ENCODE results near the gene AMACR. TPM values are rescaled to one million over a fixed set of nuclear protein-coding genes. Genes with fewer than 3 reads are reported as not detected.
A peak's percentile ranks its signal among the peaks of the same experiment; 100 is the strongest.

The AMACR gene
- total and polyA plus RNA-seq, 2 of the 8 experiments (the other 6 are each of a cell fraction or from before 2014, with no cell fraction given): 9.1 to 12.6 TPM

DNA sequence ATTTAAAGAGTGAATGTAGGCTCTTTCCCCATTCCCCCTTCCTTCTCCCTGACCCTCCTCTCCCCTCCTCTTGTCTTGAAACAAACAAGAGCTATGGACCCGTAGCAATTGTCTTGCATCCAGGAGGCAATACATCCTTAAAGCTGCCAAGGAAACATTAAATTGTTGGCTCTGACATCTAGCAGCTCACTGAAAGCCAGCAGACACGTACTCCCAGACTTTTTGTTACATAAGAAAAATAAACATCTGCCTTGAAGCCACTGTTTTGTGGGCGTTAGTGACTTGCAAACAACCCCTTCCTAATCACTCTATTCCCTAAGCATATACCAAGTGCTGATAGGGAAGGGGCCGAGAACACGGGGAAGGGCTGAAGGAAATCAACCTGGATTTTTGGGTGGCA, 32.0 kb downstream of the AMACR start:
- H3K18ac ChIP-seq (ENCODE audit: extremely low read depth, low read length): no peak overlapping the region
- DNase-seq (ENCODE audit: low read depth in 1 of 2, low spot score in 2 of 2) (no peak), FAIRE-seq (no peak)
- no peak overlapping the region for H2BK5ac ChIP-seq (ENCODE audit: low read depth, low read length)
- H2BK12ac ChIP-seq (ENCODE audit: low read depth, low read length): no peak overlapping the region
- H3K4me3 ChIP-seq (ENCODE audit: extremely low read depth in 1 of 4, insufficient read depth in 2 of 4, low read depth in 3 of 4, low read length in 4 of 4): no peak overlapping the region
- H2AK5ac ChIP-seq (ENCODE audit: low read depth, low read length): no peak overlapping the region
- CTCF ChIA-PET (ENCODE audit: partially characterized antibody): interaction anchor here (1.0 to 1.9 kb wide), 3 partner anchors 21 to 436 kb away, joined by 3 to 6 read pairs (median 4); partner anchors contain the start of gene RXFP3
- no peak overlapping the region for H4K91ac ChIP-seq (replicated peaks; ENCODE audit: insufficient read length, low read length)
- peaks cover 0 to 18% (median 6%) of the 10 kb centered on the region in 4 experiments; a peak in 2 of 7 replicates for H3K4me1 ChIP-seq (replicated peaks in 1 of 4; ENCODE audit: control insufficient read depth in 3 of 4, insufficient read depth in 4 of 4, low read length in 3 of 4)
- no peak overlapping the region for H4K5ac ChIP-seq (ENCODE audit: insufficient read length, low read depth, low read length)
- H3K4me2 ChIP-seq (ENCODE audit: insufficient read depth in 1 of 2, low read depth in 2 of 2, low read length in 2 of 2): no peak overlapping the region
- no peak overlapping the region for H4K8ac ChIP-seq (ENCODE audit: extremely low read depth, insufficient read depth, low read length)
- H3K36me3 ChIP-seq (ENCODE audit: control insufficient read depth in 2 of 4, insufficient read depth in 4 of 4, low read length in 3 of 4): no peaks in the 10 kb centered on the region
- H2BK20ac ChIP-seq (ENCODE audit: low read length): no peak overlapping the region
- H3K23ac ChIP-seq (ENCODE audit: insufficient read length): no peak overlapping the region
- 87% methylated on average over 5 of the region's 5 CpGs; no CpG with 5 or more reads in 1 of the 2 experiments for WGBS, 2 experiments (ENCODE audit: extremely low coverage in 1 of 2, insufficient coverage in 1 of 2, insufficient read length in 1 of 2, insufficient replicate concordance in 2 of 2, low coverage in 1 of 2, low lambda C conversion rate in 2 of 2, missing lambda C conversion rate in 1 of 2)
- no peak overlapping the region for H3K27ac ChIP-seq (ENCODE audit: low read depth, low read length)
- H4K20me1 ChIP-seq (replicated peaks in 1 of 2; ENCODE audit: control insufficient read depth in 1 of 2, insufficient read depth in 2 of 2, low read length in 2 of 2): no peaks in the 10 kb centered on the region
- H3K23me2 ChIP-seq (ENCODE audit: low read depth, low read length): no peaks in the 10 kb centered on the region
- no peak overlapping the region for H2BK120ac ChIP-seq (replicated peaks; ENCODE audit: low read depth, low read length)
- POLR2A ChIA-PET (ENCODE audit: partially characterized antibody): no interaction called here
- no peak overlapping the region for H3K4ac ChIP-seq (replicated peaks; ENCODE audit: insufficient read length, low read depth, low read length)
- H3K79me1 ChIP-seq (ENCODE audit: low read depth, low read length): no peaks in the 10 kb centered on the region
- no peak overlapping the region for H3K9ac ChIP-seq (replicated peaks in 1 of 4; ENCODE audit: extremely low read depth in 1 of 4, low read depth in 3 of 4, low read length in 3 of 4)
- no peaks in the 10 kb centered on the region for H3K79me2 ChIP-seq (ENCODE audit: control insufficient read depth in 1 of 2, insufficient read depth in 2 of 2, low read length in 2 of 2)
- no peak for TF ChIP-seq CHD2 (IDR thresholded peaks at IDR 0.05; ENCODE audit: low read length)
- TF ChIP-seq FOSL1 (IDR thresholded peaks at IDR 0.05; ENCODE audit: insufficient read depth, low read depth, low read length): no peak
- no peak for TF ChIP-seq NANOG (IDR thresholded peaks at IDR 0.05; ENCODE audit: insufficient read depth, low read depth, low read length, poor library complexity, severe bottlenecking)
- TF ChIP-seq RNF2 (IDR thresholded peaks at IDR 0.05; ENCODE audit: borderline replicate concordance, low read depth, low read length, missing control alignments, poor library complexity, severe bottlenecking): no peak
- no peak for TF ChIP-seq BACH1 (IDR thresholded peaks at IDR 0.05; ENCODE audit: low read length)
- no peak for TF ChIP-seq E2F6 (IDR thresholded peaks at IDR 0.05)
- H2AFZ ChIP-seq (ENCODE audit: low read length): no peak overlapping the region
- no peaks in the 10 kb centered on the region for H3K9me3 ChIP-seq (ENCODE audit: insufficient read depth in 2 of 2, low read depth in 1 of 2, low read length in 1 of 2)
- no peak overlapping the region for H3K56ac ChIP-seq (replicated peaks; ENCODE audit: insufficient read length, low read depth, low read length)
- no peaks in the 10 kb centered on the region for H3K27me3 ChIP-seq (replicated peaks in 1 of 4; ENCODE audit: control insufficient read depth in 3 of 4, extremely low read depth in 1 of 4, insufficient read depth in 3 of 4, low read length in 3 of 4)
- 0 out of 2 replicates have a peak overlapping the region, but pooled peaks have one; percentile 36 for H2BK15ac ChIP-seq (ENCODE audit: low read length)
- H3K14ac ChIP-seq (ENCODE audit: insufficient read length): no peak overlapping the region

Data from H1 (cell line).